DND-41 (cell line): Measurements from ENCODE around the gene ATG2A.

Source experiments
- ATAC-seq: fragments of 200-7000 bp; cut with Tn5 transposase; 3 replicates; pipeline ENCODE4 v1.9.1; 2021; ENCODE audit warnings: low read depth; ENCODE audit not compliant: insufficient read depth
- DNase-seq: peaks from one replicate; pipeline ENCODE4 v3.0.0-alpha.2; 2020
- H2AFZ ChIP-seq: 2 replicates; pipeline ENCODE4 v1.6.0; 2012; ENCODE audit warnings: low read depth, low read length
- H3K27ac ChIP-seq: 2 replicates; pipeline ENCODE4 v1.5.1; 2012; ENCODE audit warnings: low read length, inconsistent platforms
- H3K27me3 ChIP-seq: fragments of 200-600 bp; sonication (generic); 2 replicates; pipeline ENCODE4 v1.6.0; 2012; ENCODE audit warnings: low read length, mild to moderate bottlenecking, inconsistent platforms; ENCODE audit not compliant: insufficient read depth, poor library complexity
- H3K36me3 ChIP-seq: 2 replicates; pipeline ENCODE4 v1.5.1; 2012; ENCODE audit warnings: low read length, inconsistent platforms; ENCODE audit not compliant: insufficient read depth
- H3K4me1 ChIP-seq: 2 replicates; pipeline ENCODE4 v1.5.1; 2012; ENCODE audit warnings: mild to moderate bottlenecking, low read length; ENCODE audit not compliant: insufficient read depth
- H3K4me2 ChIP-seq: 2 replicates; pipeline ENCODE4 v1.6.0; 2012; ENCODE audit warnings: mild to moderate bottlenecking, moderate library complexity, low read length, inconsistent platforms; ENCODE audit not compliant: insufficient read depth
- H3K4me3 ChIP-seq, 2 experiments: fragments of 200-600 bp in 1 of 2; shearing (Covaris generic) in 1 of 2; 2 replicates each; pipeline ENCODE4 v1.5.1; 2012 to 2016; ENCODE audit warnings: inconsistent platforms in 2 of 2, low read length in 2 of 2, mild to moderate bottlenecking in 2 of 2, low read depth in 1 of 2, moderate library complexity in 1 of 2
- H3K79me2 ChIP-seq: 2 replicates; pipeline ENCODE4 v1.6.0; 2012; ENCODE audit warnings: low read length, inconsistent platforms; ENCODE audit not compliant: insufficient read depth
- H3K9ac ChIP-seq: 2 replicates; pipeline ENCODE4 v1.6.0; 2012; ENCODE audit warnings: low read depth, mild to moderate bottlenecking, inconsistent platforms, low read length, moderate library complexity
- H3K9me3 ChIP-seq: 2 replicates; pipeline ENCODE4 v1.5.1; 2012; ENCODE audit warnings: low read length, moderate library complexity, mild to moderate bottlenecking, inconsistent platforms; ENCODE audit not compliant: insufficient read depth, severe bottlenecking
- H4K20me1 ChIP-seq: 2 replicates; pipeline ENCODE4 v1.6.0; 2012; ENCODE audit warnings: low read length; ENCODE audit not compliant: insufficient read depth
- CTCF ChIP-seq: IDR thresholded peaks from 2 replicates; pipeline ENCODE4 v1.5.1; 2012; ENCODE audit warnings: borderline replicate concordance, low read length, moderate library complexity, mild to moderate bottlenecking; ENCODE audit not compliant: poor library complexity, severe bottlenecking; ENCODE audit errors: extremely low read depth
- EZH2 ChIP-seq: IDR thresholded peaks from 3 replicates; pipeline ENCODE4 v1.6.1; 2012; ENCODE audit warnings: borderline replicate concordance, low read depth, mild to moderate bottlenecking, moderate library complexity, low read length, inconsistent platforms; ENCODE audit not compliant: severe bottlenecking

The ATG2A gene

GRCh38 chr11:64898076-64898445 lies 18.9 kb downstream of the ATG2A start:
- Histone ChIP-seq H2AFZ (no peak overlapping the region), H3K4me3 (no peak overlapping the region), H3K27ac (no peak overlapping the region), H3K4me1 (no peaks in the 10 kb centered on the region), H3K36me3 (peaks cover 62% of the 10 kb centered on the region), H3K27me3 (no peaks in the 10 kb centered on the region), H4K20me1 (no peaks in the 10 kb centered on the region), H3K79me2 (no peaks in the 10 kb centered on the region), H3K4me2 (no peak overlapping the region), H3K9me3 (no peaks in the 10 kb centered on the region), H3K9ac (no peak overlapping the region)
- no peak for DNase-seq
- no peak for ATAC-seq
- TF ChIP-seq EZH2 (no peak), CTCF (no peak)

- no peaks in the 10 kb centered on the region for H3K9me3 ChIP-seq
- peaks cover 57% of the 10 kb centered on the region for H3K36me3 ChIP-seq
- ATAC-seq (no peak), DNase-seq (no peak)
- H4K20me1 ChIP-seq, result no peaks in the 10 kb centered on the region
- H3K9ac ChIP-seq, result no peak overlapping the region
- H3K4me3 ChIP-seq, result no peak overlapping the region
- no peak overlapping the region for H3K27ac ChIP-seq
- H3K79me2 ChIP-seq, result no peaks in the 10 kb centered on the region
- H3K27me3 ChIP-seq, result no peaks in the 10 kb centered on the region
- no peaks in the 10 kb centered on the region for H3K4me1 ChIP-seq
- no peak overlapping the region for H3K4me2 ChIP-seq
- H2AFZ ChIP-seq, result no peak overlapping the region
- TF ChIP-seq EZH2 (no peak), CTCF (no peak)
These were observed 19.5 kb downstream of the ATG2A start for GRCh38 chr11:64897381-64898075.

- DNase-seq (no peak), ATAC-seq (no peak)
- no peak overlapping the region for H3K4me3 ChIP-seq
- H3K4me1 ChIP-seq, result no peaks in the 10 kb centered on the region
- peaks cover 48% of the 10 kb centered on the region for H3K36me3 ChIP-seq
- no peak overlapping the region for H3K27ac ChIP-seq
- no peak overlapping the region for H3K4me2 ChIP-seq
- H2AFZ ChIP-seq, result no peak overlapping the region
- no peaks in the 10 kb centered on the region for H3K9me3 ChIP-seq
- H3K9ac ChIP-seq, result no peak overlapping the region
- H4K20me1 ChIP-seq, result no peaks in the 10 kb centered on the region
- no peak for TF ChIP-seq EZH2
- TF ChIP-seq CTCF, result no peak
- no peaks in the 10 kb centered on the region for H3K27me3 ChIP-seq
- no peaks in the 10 kb centered on the region for H3K79me2 ChIP-seq
These were observed 20.5 kb downstream of the ATG2A start for GRCh38 chr11:64896448-64897022.
